Measurements from ENCODE around the gene LAMA3.
"Not testable (repeated sequence)": the region's sequence is repeated elsewhere in the genome, so short reads cannot be mapped to it uniquely, and the experiment has no call there.

The LAMA3 gene

GRCh38 chr18:23735021-23735464 lies 45.8 kb downstream of the LAMA3 start:
- DNase-seq = no peak

GRCh38 chr18:23737578-23737977 lies 48.3 kb downstream of the LAMA3 start:
- DNase-seq = no peak

DNA sequence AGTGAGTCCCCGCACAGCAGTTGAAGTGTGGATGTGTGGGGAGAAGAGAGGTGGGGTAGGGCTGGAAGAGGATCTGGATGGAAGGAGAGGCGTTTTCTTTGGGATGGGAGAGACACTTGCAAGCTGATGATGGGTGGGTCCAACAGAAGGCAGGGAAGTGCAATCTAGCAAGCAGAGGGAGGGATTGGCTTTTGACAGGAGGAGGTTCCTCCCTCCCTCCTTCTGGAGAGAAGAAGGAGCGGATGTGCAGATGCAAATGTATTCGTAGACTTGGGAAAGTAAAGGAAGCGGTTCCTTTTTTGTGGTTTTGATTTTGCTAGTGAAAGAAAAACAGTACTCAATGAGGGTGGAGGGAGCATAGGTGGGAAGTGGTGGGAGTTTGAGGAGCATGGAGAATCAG lies 48.9 kb downstream of the LAMA3 start:
- no peak for DNase-seq

DNA sequence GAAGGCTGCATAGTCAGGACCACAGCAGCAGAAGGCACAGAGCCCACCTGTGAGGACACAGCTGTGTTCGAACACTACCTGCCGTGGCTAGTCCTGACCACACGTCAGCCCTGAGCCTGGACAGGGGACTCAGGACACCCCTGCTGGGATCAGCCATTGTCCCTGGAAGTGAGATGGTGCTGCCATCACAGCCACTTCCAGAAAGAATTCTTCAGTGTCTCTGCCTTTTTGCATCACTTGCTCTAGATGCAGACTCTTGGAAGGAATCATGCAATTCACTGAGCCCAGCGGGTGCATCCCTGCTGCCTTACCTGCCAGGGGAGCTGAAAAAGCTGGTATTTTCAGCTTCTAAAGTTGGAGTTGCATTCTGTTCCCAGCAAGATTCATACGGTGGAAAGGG lies 49.3 kb downstream of the LAMA3 start:
- DNase-seq = no peak

DNA sequence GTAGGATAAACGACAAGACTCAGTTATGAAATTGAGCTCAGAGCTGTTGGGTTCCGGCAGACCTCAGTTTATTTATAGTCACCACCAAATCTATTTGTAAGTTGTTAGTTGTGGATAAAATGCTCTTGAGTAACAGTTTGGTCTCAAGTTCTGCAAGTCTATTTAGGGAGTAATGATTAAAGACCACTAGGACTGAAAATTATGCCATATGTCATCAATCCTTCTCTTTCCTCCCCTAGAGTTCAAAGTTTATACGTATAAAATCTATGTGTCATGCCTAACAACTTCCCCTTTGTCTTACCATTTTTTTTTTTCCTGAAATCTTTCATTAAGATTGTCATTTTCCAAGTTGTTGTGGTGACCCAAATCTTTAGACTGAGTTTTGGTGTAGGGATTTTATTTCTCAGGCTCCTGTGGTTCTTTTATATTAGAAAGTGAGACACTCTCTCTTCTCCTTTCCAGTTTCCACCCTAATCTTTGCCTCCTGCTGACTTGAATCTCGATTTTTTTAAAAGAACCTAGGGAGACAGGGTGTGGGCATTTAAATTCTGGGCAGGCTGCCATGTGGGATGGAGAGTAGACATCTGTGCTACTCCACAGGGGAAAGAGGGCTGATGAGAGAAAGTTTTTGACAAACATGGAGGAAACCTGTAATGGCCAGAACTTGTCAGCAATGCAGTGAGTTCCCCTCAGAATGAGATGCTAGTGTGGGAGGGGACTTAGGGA lies 51.0 kb downstream of the LAMA3 start:
- DNase-seq = no peak

GRCh38 chr18:23741967-23742366 lies 52.7 kb downstream of the LAMA3 start:
- DNase-seq = not testable (repeated sequence)

DNA sequence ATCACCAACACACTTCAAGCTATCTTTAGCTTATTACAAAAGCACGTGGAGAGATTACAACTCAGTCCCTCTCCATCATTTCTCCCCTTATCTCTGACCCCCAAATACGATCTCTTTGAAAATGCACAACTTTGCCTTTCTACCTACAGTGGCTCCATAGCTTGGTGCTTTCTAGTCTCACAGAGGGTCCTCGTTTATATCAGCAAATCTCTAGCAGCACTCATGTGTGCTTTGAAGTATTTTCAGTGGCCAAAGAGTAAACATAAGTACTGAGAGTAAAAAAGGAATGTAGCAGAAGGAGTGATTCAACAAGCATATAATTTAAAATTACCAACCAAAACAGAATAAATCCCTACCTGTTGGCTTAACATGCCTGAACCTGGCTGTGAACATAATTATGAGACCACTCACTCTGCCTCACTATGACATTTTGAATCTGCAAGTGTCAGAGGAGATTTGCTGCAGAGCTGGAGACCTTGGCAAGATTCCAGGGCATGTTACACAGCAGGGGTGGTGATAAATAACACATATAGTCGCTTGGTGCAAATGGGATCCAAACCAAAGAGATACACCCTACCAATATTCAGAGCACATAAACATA lies 54.6 kb downstream of the LAMA3 start:
- DNase-seq = no peak

DNA sequence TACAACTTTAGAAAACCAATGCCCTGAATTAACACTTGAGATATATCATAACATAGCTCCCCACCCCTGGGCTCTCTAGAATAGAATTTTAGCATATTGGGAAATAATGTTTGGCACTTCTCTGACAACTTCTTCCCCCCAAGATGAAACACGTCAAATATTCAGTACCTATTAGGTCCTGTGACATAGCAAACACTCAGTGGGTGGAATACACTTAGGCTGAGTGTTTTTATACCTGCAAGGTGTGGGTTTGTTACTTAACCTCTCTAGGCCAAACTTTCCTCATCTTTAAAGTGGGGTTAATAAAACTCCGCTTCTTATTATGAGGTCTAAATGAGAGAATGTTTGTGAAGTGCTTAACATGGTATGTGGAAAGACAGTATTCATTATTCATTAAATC lies 56.1 kb downstream of the LAMA3 start:
- DNase-seq = no peak

- no peak for DNase-seq
These were observed 57.6 kb downstream of the LAMA3 start for GRCh38 chr18:23746851-23747250.

DNA sequence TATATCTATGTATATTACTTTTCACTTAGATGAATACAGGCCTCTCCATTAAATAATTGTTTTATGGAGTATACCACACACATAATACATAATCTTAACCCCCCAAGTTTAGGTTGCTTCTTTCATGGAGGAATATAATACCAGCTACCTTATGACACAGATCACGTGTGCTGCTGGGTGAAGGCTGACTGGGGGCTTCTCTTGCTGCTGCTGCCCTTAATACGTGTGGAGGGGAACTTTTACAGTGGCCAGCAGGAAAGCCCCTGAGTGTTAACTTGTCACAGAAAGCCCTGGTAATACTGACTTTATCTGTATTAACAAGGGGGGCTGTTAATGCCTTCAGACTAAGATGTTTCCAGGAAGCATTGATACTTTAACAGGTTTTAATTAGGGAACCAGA lies 63.1 kb downstream of the LAMA3 start:
- DNase-seq = no peak

- DNase-seq = no peak
These were observed 63.5 kb downstream of the LAMA3 start for GRCh38 chr18:23752796-23753195.

GRCh38 chr18:23756590-23757436 lies 67.6 kb downstream of the LAMA3 start:
- no peak for DNase-seq

GRCh38 chr18:23757437-23757733 lies 68.1 kb downstream of the LAMA3 start:
- DNase-seq = no peak

- no peak for DNase-seq
These were observed 69.0 kb downstream of the LAMA3 start for GRCh38 chr18:23758281-23758680.

DNA sequence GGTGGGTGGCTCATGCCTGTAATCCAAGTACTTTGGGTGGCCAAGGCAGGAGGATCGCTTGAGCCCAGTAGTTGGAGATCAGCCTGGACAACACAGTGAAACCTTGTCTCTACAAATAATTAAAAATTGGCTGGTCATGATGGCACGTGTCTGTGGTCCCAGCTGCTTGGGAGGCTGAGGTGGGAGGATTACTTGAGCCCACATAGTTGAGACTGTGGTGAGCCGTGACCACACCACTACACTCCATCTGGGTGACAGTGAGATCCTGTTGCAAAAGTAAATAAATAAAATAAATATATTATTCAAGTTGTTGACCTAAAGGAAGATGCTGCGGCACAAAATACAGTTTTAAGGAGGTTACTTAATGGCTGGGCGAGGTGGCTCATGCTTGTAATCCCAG lies 72.7 kb downstream of the LAMA3 start:
- no peak for DNase-seq

- DNase-seq = no peak
These were observed 74.1 kb downstream of the LAMA3 start for GRCh38 chr18:23763343-23763742.

GRCh38 chr18:23765931-23766330 lies 76.7 kb downstream of the LAMA3 start:
- no peak for DNase-seq

- DNase-seq = no peak
These were observed 83.2 kb downstream of the LAMA3 start for GRCh38 chr18:23772327-23773024.

DNA sequence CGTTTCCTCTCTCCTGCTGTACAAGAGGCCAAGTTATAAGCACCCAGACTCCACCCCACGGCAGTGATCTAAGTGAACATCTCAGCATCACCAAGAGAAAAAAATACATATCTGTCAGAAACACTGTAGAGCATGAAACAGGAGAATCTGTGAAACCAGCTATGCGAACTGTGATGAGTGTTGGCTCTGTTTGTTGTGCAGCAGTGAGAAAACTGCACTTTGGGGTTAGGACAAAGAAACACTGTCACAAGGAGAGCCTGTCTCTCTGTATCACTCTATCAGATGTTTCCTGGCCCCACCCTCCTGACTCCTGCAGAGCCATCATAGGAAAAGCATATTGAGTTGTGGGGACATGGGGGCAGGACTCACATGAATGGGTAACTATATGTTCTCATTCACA lies 87.1 kb downstream of the LAMA3 start:
- DNase-seq = no peak

DNA sequence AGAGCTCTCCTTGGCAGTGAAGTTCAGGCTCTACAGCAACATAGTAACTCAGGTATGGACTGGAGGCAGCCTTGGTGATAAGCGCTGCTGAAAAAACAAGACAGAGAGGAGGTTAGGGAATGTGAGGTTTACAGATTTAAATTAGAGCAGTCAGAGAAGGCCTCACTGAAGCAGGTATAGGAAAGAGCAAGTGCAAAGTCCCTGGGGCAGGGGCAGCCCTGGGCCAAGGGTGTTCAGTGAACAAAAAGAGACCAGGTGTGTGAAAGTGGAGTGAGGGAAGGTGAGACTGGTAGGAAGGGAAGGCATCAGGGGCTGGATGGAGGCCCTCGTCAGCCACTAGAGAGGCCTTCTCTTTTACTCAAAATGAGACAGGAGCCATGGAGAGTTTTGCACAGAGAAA lies 89.6 kb downstream of the LAMA3 start:
- DNase-seq = no peak

- DNase-seq = no peak
These were observed 90.5 kb downstream of the LAMA3 start for GRCh38 chr18:23779696-23780303.

DNA sequence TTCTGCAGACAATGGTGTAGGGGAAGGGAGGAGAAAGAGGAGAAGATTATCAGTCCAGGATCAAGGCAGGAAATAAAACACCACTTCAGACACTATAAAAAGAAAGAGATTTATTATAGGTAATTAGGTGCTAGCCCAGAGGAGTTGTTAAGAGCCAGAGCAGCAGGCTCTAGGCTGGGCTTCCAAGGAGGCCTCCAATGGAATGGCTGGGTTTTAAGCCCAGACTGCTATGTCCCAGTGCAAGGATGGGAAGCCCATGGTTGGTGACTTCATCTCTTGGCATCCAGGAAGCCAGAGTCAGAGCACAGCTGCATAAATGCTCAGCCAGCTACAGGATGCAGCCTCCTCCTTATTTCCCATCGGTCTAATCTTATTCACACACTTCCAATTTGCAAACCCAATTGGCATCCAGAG lies 95.6 kb downstream of the LAMA3 start:
- DNase-seq = no peak

- DNase-seq = no peak
These were observed 103.8 kb downstream of the LAMA3 start for GRCh38 chr18:23793051-23793450.

Data from activated CD4-positive, CD25-positive, alpha-beta regulatory T cell (primary cell).